ENCODE data around the gene ZNF222. TPM values are rescaled to one million over a fixed set of nuclear protein-coding genes. Genes with fewer than 3 reads are reported as not detected.

Gene ZNF222
- total and polyA plus RNA-seq, 2 of the 8 experiments (the other 6 are each of a cell fraction or from before 2014, with no cell fraction given), result 1.7 to 3.4 TPM

DNA sequence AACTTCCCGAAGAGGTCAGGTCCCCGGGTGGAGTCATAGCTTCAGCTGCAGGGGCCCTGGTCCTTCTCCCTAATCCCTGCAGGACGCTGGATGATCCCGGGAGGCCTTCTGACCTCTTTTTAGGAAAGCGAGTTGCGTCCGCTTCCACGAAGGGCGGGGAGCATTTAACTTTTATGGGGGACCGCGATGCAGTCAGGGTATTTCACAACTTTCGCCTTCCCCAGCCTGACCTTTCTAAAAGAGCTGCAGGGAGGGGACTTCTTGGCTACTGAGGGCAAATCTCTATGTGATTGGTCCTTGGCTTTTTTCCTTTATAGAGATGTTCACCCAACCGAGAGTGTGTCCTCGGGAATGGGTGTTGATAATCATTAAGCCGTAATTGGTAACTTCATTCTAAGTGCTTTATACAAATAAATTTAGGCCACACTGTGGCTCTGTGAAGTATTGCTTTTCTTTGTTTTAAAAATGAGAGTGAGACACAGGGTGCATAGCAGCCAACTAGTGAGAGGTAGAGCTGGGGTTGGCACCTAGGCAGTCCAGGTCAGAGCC is 21.6 kb upstream of the ZNF222 start:
- Histone ChIP-seq H3K9ac (replicated peaks in 1 of 4; ENCODE audit: extremely low read depth in 1 of 4, low read depth in 3 of 4, low read length in 3 of 4) (peak overlapping the region in 1 of 4 experiments; percentile 11; a peak in 1 of 7 replicates), H3K23me2 (ENCODE audit: low read depth, low read length) (peaks cover 9% of the 10 kb centered on the region), H2BK15ac (ENCODE audit: low read length) (no peak overlapping the region), H3K4me2 (ENCODE audit: insufficient read depth in 1 of 2, low read depth in 2 of 2, low read length in 2 of 2) (peak overlapping the region; percentile 80 to 87), H3K79me2 (ENCODE audit: control insufficient read depth in 1 of 2, insufficient read depth in 2 of 2, low read length in 2 of 2) (no peaks in the 10 kb centered on the region), H3K4ac (replicated peaks; ENCODE audit: insufficient read length, low read depth, low read length) (no peak overlapping the region), H2BK5ac (ENCODE audit: low read depth, low read length) (no peak overlapping the region), H2BK120ac (replicated peaks; ENCODE audit: low read depth, low read length) (no peak overlapping the region), H4K5ac (ENCODE audit: insufficient read length, low read depth, low read length) (no peak overlapping the region), H4K20me1 (replicated peaks in 1 of 2; ENCODE audit: control insufficient read depth in 1 of 2, insufficient read depth in 2 of 2, low read length in 2 of 2) (no peaks in the 10 kb centered on the region), H3K14ac (ENCODE audit: insufficient read length) (no peak overlapping the region), H3K36me3 (ENCODE audit: control insufficient read depth in 2 of 4, insufficient read depth in 4 of 4, low read length in 3 of 4) (peaks cover 0 to 7% (median 2%) of the 10 kb centered on the region in 4 experiments; a peak in 4 of 8 replicates), H3K23ac (ENCODE audit: insufficient read length) (no peak overlapping the region), H4K91ac (replicated peaks; ENCODE audit: insufficient read length, low read length) (no peak overlapping the region), H3K27ac (ENCODE audit: low read depth, low read length) (no peak overlapping the region), H3K9me3 (ENCODE audit: insufficient read depth in 2 of 2, low read depth in 1 of 2, low read length in 1 of 2) (peaks cover under 1 to 5% of the 10 kb centered on the region in 2 experiments; a peak in 2 of 4 replicates), H2BK20ac (ENCODE audit: low read length) (no peak overlapping the region), H3K4me1 (replicated peaks in 1 of 4; ENCODE audit: control insufficient read depth in 3 of 4, insufficient read depth in 4 of 4, low read length in 3 of 4) (peaks cover 0 to 3% (median 0%) of the 10 kb centered on the region in 4 experiments; a peak in 2 of 7 replicates), H2BK12ac (ENCODE audit: low read depth, low read length) (no peak overlapping the region), H3K56ac (replicated peaks; ENCODE audit: insufficient read length, low read depth, low read length) (no peak overlapping the region), H4K8ac (ENCODE audit: extremely low read depth, insufficient read depth, low read length) (no peak overlapping the region; the same call in 1 of the 2 replicates), H3K27me3 (replicated peaks in 1 of 4; ENCODE audit: control insufficient read depth in 3 of 4, extremely low read depth in 1 of 4, insufficient read depth in 3 of 4, low read length in 3 of 4) (no peaks in the 10 kb centered on the region), H3K4me3 (ENCODE audit: extremely low read depth in 1 of 4, insufficient read depth in 2 of 4, low read depth in 3 of 4, low read length in 4 of 4) (peak overlapping the region; percentile 85 to 96 (median 91)), H2AK5ac (ENCODE audit: low read depth, low read length) (no peak overlapping the region), H3K79me1 (ENCODE audit: low read depth, low read length) (no peaks in the 10 kb centered on the region), H2AFZ (ENCODE audit: low read length) (peak overlapping the region; percentile 93), H3K18ac (ENCODE audit: extremely low read depth, low read length) (no peak overlapping the region)
- POLR2A ChIA-PET (ENCODE audit: partially characterized antibody), result interaction anchor here (1.3 kb wide), 1 partner anchor 20 kb away, joined by 3 read pairs; the partner anchor contains the start of gene ZNF155
- DNase-seq (ENCODE audit: low read depth in 1 of 2, low spot score in 2 of 2), result peak in 1 of 2 experiments; percentile 44
- CTCF ChIA-PET (ENCODE audit: partially characterized antibody), result no interaction called here
- no peak for TF ChIP-seq TAF1 (IDR thresholded peaks at IDR 0.05; ENCODE audit: low read depth, low read length)
- no peak for TF ChIP-seq CHD1 (IDR thresholded peaks at IDR 0.05; ENCODE audit: low read depth, low read length)
- TF ChIP-seq KDM5A (IDR thresholded peaks at IDR 0.05; ENCODE audit: low read length), result no peak
- TF ChIP-seq FOSL1 (IDR thresholded peaks at IDR 0.05; ENCODE audit: insufficient read depth, low read depth, low read length), result no peak
- TF ChIP-seq POLR2A (IDR thresholded peaks at IDR 0.05; ENCODE audit: control extremely low read depth in 1 of 2, low read depth in 2 of 2, low read length in 2 of 2), result no peak
- TF ChIP-seq POU5F1 (IDR thresholded peaks at IDR 0.05; ENCODE audit: low read depth, low read length), result no peak
- 19% methylated on average over 15 of the region's 15 CpGs; no CpG with 5 or more reads in 1 of the 2 experiments for WGBS, 2 experiments (ENCODE audit: extremely low coverage in 1 of 2, insufficient coverage in 1 of 2, insufficient read length in 1 of 2, insufficient replicate concordance in 2 of 2, low coverage in 1 of 2, low lambda C conversion rate in 2 of 2, missing lambda C conversion rate in 1 of 2)
- FAIRE-seq, result no peak

Measured in H1 (cell line).